Muscle of leg (tissue), 11 donors: Measurements from ENCODE around the gene PSMG2. TPM values are rescaled to one million over a fixed set of nuclear protein-coding genes. Genes with fewer than 3 reads are reported as not detected.
"Not testable (repeated sequence)": the region's sequence is repeated elsewhere in the genome, so short reads cannot be mapped to it uniquely, and the experiment has no call there.

Experiments used
- DNase-seq: peaks from one replicate; pipeline ENCODE4 v3.0.0; 2013
- H3K27ac ChIP-seq: one replicate; pipeline ENCODE4 v1.5.1; 2013; ENCODE audit warnings: mild to moderate bottlenecking, low read length, control low read depth
- H3K27me3 ChIP-seq: one replicate; pipeline ENCODE4 v1.6.1; 2013; ENCODE audit warnings: low read length; ENCODE audit not compliant: control insufficient read depth, insufficient read depth
- H3K36me3 ChIP-seq: one replicate; pipeline ENCODE4 v1.6.1; 2013; ENCODE audit warnings: low read length; ENCODE audit not compliant: control insufficient read depth, insufficient read depth
- H3K4me1 ChIP-seq: one replicate; pipeline ENCODE4 v1.6.1; 2013; ENCODE audit warnings: low read length; ENCODE audit not compliant: control insufficient read depth, insufficient read depth
- H3K4me3 ChIP-seq: one replicate; pipeline ENCODE4 v1.5.1; 2013; ENCODE audit warnings: low read length, control low read depth
- H3K9me3 ChIP-seq: replicated peaks from 2 replicates; pipeline ENCODE4 v1.6.1; 2013; ENCODE audit warnings: low read depth, low read length; ENCODE audit not compliant: control insufficient read depth
- WGBS: methylation state at CpG from one replicate; pipeline ENCODE4 v1.1.5; 2013; ENCODE audit warnings: missing lambda C conversion rate; ENCODE audit not compliant: insufficient coverage; 5-methylcytosine and 5-hydroxymethylcytosine counted together
- polyA plus RNA-seq, 8 donors: library from polyadenylated mRNA; unstranded; fragments of 120-200 nt; gene quantifications; one replicate each; pipeline versions ENCODE4 v1.2.1 to v1.2.3, GENCODE V29; 2013; ENCODE audit warnings: inconsistent platforms in 1 of 8, low replicate concordance in 1 of 8; ENCODE audit not compliant: insufficient read length in 8 of 8, insufficient read depth in 1 of 8
- total RNA-seq: library from RNA; stranded (reverse); fragments of 120-200 nt; gene quantifications from one replicate; pipeline ENCODE4 v1.2.4, GENCODE V29; 2013

The PSMG2 gene
- total and polyA plus RNA-seq, 9 donors, result 40.4 to 61.0 (median 46.5) TPM

DNA sequence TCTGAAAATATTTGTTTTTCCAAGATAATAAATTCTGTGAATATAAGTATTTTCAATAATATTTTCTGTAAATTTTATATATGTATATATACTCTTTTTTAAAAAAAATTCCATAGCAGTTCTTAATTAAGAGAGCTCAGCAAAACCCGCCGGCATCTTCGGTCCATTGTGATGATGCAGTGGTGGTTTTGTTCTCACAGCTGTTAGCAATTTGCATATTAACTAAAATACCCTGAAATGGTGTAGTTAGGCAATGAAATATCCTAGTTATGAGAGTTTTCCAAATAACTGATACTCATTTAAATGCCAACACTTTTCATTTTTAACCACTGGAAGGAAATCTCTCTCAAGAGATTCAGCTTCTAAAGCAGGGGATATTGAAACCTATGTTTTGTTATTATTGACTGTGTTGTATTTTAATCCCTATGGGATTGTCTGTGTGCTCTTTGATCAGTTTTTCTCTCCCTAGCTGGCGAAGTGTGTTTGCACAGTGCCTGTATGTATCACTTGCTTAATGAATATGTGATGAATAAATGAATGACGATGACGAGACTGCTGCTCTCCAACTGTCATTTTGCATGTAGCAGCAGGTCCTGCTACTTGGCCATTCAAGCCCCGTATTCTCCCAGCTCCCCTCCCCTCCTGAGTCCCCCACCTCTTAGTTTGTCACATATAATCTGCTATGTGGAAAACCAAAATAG lies 42.4 kb downstream of the PSMG2 start:
- Histone ChIP-seq H3K4me1 (no peaks in the 10 kb centered on the region), H3K27me3 (no peaks in the 10 kb centered on the region), H3K4me3 (no peak overlapping the region), H3K27ac (no peak overlapping the region), H3K36me3 (no peaks in the 10 kb centered on the region), H3K9me3 (no peaks in the 10 kb centered on the region)
- DNase-seq, result no peak
- WGBS, result no CpG with 5 or more reads among the region's 7 CpGs

DNA sequence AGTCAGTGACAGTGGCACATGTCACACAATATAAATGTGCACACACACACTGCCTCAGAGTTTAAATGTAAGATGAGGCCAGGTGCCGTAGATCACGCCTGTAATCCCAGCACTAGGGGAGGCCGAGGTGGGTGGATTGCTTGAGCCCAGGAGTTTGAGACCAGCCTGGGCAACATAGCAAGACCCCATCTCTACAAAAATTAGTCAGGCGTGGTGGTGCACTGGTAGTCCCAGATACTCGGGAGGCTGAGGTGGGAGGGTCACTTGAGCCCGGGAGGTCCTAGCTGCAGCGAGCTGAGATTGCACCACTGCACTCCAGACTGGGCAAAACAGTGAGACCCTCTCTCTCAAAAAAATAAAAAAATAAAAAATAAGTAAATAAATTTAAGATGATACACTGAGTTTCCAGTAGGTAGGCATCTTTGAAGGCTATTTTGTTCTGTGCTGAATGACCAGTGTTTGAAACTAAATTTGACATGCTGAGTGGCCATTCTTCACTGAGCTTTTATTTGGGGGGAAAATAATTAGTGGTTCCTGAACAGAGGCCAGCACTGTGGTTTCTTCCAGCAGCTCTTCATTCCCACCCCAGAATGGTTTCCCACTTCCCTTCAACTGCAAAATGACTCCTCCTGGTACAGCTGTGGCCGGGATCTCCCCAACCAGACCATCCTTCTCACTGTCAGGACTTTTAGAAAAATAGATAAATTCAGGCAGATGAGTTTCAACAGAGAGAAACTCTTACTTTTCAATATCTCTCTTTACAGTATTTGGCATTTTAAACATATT lies 44.9 kb downstream of the PSMG2 start:
- Histone ChIP-seq H3K27ac (no peak overlapping the region), H3K9me3 (no peaks in the 10 kb centered on the region), H3K4me1 (no peaks in the 10 kb centered on the region), H3K27me3 (no peaks in the 10 kb centered on the region), H3K4me3 (no peak overlapping the region), H3K36me3 (no peaks in the 10 kb centered on the region)
- DNase-seq, result no peak
- WGBS, result 67% methylated on average over 1 of the region's 8 CpGs

- Histone ChIP-seq H3K27ac (no peak overlapping the region), H3K36me3 (no peaks in the 10 kb centered on the region), H3K9me3 (no peaks in the 10 kb centered on the region), H3K4me3 (no peak overlapping the region), H3K27me3 (no peaks in the 10 kb centered on the region), H3K4me1 (no peaks in the 10 kb centered on the region)
- no CpG with 5 or more reads among the region's 5 CpGs for WGBS
- DNase-seq, result no peak
Measured at GRCh38 chr18:12748671-12749070, 45.8 kb downstream of the PSMG2 start.

DNA sequence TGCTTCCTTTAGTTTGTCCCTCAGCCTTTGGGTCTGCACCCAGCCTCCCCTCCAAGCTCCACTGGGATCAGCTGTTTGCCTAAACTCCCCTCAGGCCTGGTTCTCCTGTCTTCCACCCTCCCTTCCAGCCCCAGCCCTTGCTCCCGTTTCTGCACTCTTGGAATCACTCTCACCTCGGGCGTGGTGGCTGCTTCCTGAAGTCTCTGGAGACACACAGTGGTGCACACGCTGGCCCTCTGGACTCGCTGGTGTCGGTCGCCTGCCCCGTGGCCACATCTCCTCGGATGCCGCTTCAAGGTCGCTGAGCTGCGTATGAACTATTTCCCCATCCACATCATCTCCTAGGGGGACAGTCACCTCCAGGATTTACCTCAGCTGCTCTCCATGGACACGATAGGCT lies 46.3 kb downstream of the PSMG2 start:
- Histone ChIP-seq H3K27me3 (no peaks in the 10 kb centered on the region), H3K9me3 (no peaks in the 10 kb centered on the region), H3K27ac (no peak overlapping the region), H3K36me3 (no peaks in the 10 kb centered on the region), H3K4me3 (no peak overlapping the region), H3K4me1 (no peaks in the 10 kb centered on the region)
- DNase-seq, result no peak
- WGBS, result 75% methylated on average over 10 of the region's 13 CpGs

DNA sequence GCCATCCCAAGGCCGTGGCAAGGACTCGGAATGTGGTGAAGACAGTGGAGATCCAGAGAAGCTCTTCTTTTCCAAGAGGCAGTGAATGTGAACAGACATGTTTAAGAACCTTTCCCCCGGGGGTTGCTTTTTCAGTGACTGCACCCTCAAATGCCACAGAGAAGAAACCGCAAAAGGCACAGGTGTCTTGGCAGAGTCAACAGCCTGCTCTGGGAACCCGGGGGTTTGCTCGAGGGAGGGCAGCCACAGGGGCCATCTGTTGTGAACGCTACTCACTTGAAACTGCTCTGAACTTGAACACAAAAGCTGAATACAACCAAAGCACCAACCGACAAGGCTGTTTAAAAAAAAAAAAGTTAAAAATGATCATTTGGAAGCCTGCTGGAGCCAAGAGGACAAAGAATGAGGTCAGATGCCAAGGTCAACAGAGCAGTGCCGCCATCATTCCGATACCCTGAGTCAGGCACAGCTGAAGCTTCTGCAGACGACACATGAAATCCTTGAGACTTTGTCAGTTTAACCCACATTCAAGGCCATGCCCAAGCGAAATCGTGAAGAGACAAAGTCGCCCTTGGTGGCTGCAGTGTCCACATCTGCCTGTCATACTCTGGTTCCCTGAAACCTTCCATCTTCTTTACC lies 47.4 kb downstream of the PSMG2 start:
- DNase-seq, result no peak
- no peaks in the 10 kb centered on the region for H3K4me1 ChIP-seq
- H3K27ac ChIP-seq, result no peak overlapping the region
- H3K9me3 ChIP-seq, result no peaks in the 10 kb centered on the region
- H3K36me3 ChIP-seq, result no peaks in the 10 kb centered on the region
- H3K27me3 ChIP-seq, result no peaks in the 10 kb centered on the region
- no peak overlapping the region for H3K4me3 ChIP-seq
- WGBS, result 81% methylated on average over 10 of the region's 14 CpGs

- no peak overlapping the region for H3K4me3 ChIP-seq
- no peaks in the 10 kb centered on the region for H3K4me1 ChIP-seq
- H3K9me3 ChIP-seq, result no peaks in the 10 kb centered on the region
- no peak for DNase-seq
- no peaks in the 10 kb centered on the region for H3K27me3 ChIP-seq
- H3K27ac ChIP-seq, result no peak overlapping the region
- WGBS, result 86% methylated on average over 10 of the region's 18 CpGs
- H3K36me3 ChIP-seq, result no peaks in the 10 kb centered on the region
Measured at GRCh38 chr18:12750715-12751502, 48.1 kb downstream of the PSMG2 start.

- Histone ChIP-seq H3K9me3 (no peaks in the 10 kb centered on the region), H3K27ac (no peak overlapping the region), H3K27me3 (no peaks in the 10 kb centered on the region), H3K36me3 (no peaks in the 10 kb centered on the region), H3K4me3 (no peak overlapping the region), H3K4me1 (no peaks in the 10 kb centered on the region)
- no peak for DNase-seq
- WGBS, result 93% methylated on average over 2 of the region's 5 CpGs
Measured at GRCh38 chr18:12751503-12751884, 48.7 kb downstream of the PSMG2 start.

- H3K9me3 ChIP-seq, result no peaks in the 10 kb centered on the region
- H3K27me3 ChIP-seq, result no peaks in the 10 kb centered on the region
- no peaks in the 10 kb centered on the region for H3K4me1 ChIP-seq
- no CpG with 5 or more reads among the region's 4 CpGs for WGBS
- no peaks in the 10 kb centered on the region for H3K36me3 ChIP-seq
- no peak overlapping the region for H3K27ac ChIP-seq
- H3K4me3 ChIP-seq, result no peak overlapping the region
- no peak for DNase-seq
Measured at GRCh38 chr18:12751891-12752290, 49.0 kb downstream of the PSMG2 start.

DNA sequence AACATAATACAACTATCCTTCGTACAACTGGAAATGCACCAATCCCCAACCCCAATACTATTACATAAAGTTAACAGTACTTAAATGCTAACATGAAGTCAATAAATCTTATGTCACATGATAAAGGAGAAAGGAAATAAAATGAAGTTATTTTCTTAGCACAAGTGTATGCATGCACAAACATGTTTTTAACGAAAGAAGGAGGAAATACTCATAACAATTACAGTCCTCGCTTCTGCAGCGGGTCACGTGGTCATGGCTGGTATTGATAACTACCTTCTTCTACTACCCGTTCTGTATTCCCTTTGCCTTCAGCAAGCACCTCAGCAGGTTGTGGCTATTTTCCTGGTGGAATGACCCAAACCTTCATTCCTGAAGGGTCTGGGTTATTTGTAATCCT lies 51.7 kb downstream of the PSMG2 start:
- no peak overlapping the region for H3K4me3 ChIP-seq
- 80% methylated on average over 1 of the region's 6 CpGs for WGBS
- H3K9me3 ChIP-seq, result no peaks in the 10 kb centered on the region
- no peak for DNase-seq
- H3K27me3 ChIP-seq, result no peaks in the 10 kb centered on the region
- no peaks in the 10 kb centered on the region for H3K36me3 ChIP-seq
- H3K4me1 ChIP-seq, result no peaks in the 10 kb centered on the region
- H3K27ac ChIP-seq, result no peak overlapping the region

GRCh38 chr18:12755606-12756005 lies 52.8 kb downstream of the PSMG2 start:
- not testable (repeated sequence) for H3K4me1 ChIP-seq, H3K36me3 ChIP-seq

More at GRCh38 chr18:12755606-12756005, 52.8 kb downstream of the PSMG2 start:
- not testable (repeated sequence) for H3K27ac ChIP-seq, H3K27me3 ChIP-seq, H3K9me3 ChIP-seq, H3K4me3 ChIP-seq, DNase-seq
- WGBS, result no CpG with 5 or more reads among the region's 6 CpGs
